Measurements from ENCODE around the gene EHBP1. TPM values are rescaled to one million over a fixed set of nuclear protein-coding genes. Genes with fewer than 3 reads are reported as not detected.

Gene EHBP1
- total RNA-seq, result 10 to 100 TPM; 26.3 to 28.2 TPM

DNA sequence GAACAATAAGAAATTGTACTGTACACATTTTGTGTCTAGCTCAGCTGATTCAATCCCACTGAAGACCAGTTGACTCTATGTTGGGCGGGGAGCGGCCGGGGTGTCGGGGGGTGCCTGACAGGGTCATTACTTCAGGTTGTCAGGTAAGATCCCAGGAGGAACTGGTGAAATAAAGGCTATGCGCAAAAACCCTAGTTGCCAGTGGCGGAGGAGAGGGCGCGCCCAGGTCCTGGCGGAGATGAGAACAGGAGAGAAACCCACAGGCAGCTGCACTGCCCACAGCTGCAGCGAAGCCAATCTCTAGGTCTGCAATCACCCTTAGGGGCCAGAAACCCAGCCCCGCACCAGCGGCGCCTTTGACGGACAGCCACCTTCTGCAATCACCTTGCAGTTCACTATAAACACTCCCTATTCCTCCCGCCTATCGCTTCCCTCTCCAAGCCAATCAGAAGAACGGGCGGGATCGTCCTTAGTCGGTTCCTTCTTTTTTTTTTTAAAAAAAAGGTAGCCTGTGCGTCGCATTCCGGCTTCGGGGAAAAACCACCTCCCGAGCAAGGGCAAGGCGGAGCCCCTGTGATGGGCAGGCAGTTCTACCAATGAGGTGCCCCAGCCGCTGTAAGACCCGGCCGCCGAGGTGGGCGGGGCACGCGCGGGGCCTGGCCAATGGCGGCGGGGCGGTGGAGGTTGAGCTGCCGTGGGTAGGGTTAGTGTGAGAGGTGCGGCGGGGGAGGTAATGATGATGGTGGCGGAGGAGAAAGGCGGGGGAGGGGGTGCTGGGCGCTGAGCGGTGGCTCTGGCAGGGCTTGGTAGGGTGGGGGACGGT, at the start of gene EHBP1:
Gene EHBP1 (plus strand): TSS at position 707 of the 823 bp plus-strand sequence. CDS start 1,479 bp downstream, outside the sequence.

DNA sequence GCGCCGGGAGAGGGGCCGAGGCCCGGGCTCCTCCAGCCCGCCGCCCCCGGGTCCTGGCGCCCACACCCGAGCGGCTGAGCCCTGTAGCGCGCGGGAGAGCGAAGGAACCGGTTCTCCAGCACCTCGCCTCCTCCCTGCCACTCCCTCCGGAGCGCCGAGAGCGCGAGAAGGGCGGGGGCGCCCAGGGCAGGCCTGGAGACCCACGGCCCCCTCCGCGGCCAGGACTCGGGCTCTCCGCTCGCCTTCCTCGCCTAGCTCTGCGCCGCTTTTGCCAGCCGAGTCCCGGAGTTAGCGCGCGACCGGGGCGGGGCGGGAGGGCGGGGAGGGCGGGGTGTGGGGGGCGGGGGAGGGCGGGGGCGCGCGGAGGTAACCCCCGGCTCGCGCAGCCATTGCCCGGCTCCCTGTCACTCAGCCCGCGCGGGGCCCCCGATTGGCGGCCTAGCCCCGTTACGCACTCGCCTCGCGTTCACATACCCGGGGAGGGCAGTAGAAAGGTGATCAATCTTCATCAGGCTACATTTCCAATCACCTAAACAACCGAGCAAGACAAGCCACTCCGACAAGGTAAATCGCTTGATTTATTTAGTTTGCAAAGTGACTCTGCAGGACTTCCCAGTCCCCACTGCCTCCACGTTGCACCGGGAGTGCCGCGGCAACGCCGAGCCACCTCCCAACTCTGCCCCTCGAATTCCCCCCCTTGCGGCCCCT, 345.0 kb downstream of the EHBP1 start, which contains the start of gene OTX1:
Gene OTX1 (plus strand): TSS at position 497 of the 708 bp plus-strand sequence. CDS start 2,161 bp downstream, outside the sequence.

Other genes starting within 250 kb of the EHBP1 start
- not detected for gene TMEM17, start 199.5 kb upstream of the EHBP1 start, total RNA-seq